B cell (primary cell): ENCODE results near the gene INHBE. TPM values are rescaled to one million over a fixed set of nuclear protein-coding genes. Genes with fewer than 3 reads are reported as not detected.

Experiments
- ATAC-seq: fragments of 200-7000 bp; cut with Tn5 transposase; one replicate; pipeline ENCODE4 v1.10.0; 2021; ENCODE audit warnings: low read depth, mild to moderate bottlenecking, moderate number of reproducible peaks, moderate library complexity
- CTCF ChIA-PET: fragments of 350-600 bp; sonication (Branson Sonifier 250); formaldehyde crosslinking; loops from one replicate; lab custom pipeline; 2021; ENCODE audit warnings: antibody characterized with exemption, inconsistent platforms; lab: Charles Lee
- POLR2A ChIA-PET: fragments of 350-600 bp; sonication (Branson Sonifier 250); formaldehyde crosslinking; loops from one replicate; lab custom pipeline; 2021; ENCODE audit warnings: antibody characterized with exemption; lab: Charles Lee
- DNase-seq: peaks from one replicate; pipeline ENCODE4 v3.0.0; 2013
- H2AFZ ChIP-seq: 2 replicates; pipeline ENCODE4 v1.6.1; 2012; ENCODE audit warnings: mild to moderate bottlenecking, low read depth, low read length; ENCODE audit not compliant: insufficient read depth, poor library complexity, severe bottlenecking
- H3K27ac ChIP-seq, 2 donors: 1 replicate in 1 of 2; 2 replicates in 1 of 2; pipeline ENCODE4 v1.5.1; 2012 to 2013; ENCODE audit warnings: low read length in 2 of 2, mild to moderate bottlenecking in 2 of 2, moderate library complexity in 1 of 2
- H3K27me3 ChIP-seq, 4 experiments: fragments of 200-600 bp in 1 of 4; sonication (generic) in 1 of 4; replicated peaks in 1 of 4; 1 replicate in 2 of 4; 2 replicates in 2 of 4; pipeline versions ENCODE4 v1.6.1 to v1.7.0; 2013 to 2016; ENCODE audit warnings: low read length in 3 of 4, mild to moderate bottlenecking in 2 of 4, mixed read lengths in 1 of 4, moderate library complexity in 1 of 4; ENCODE audit not compliant: insufficient read depth in 4 of 4, control insufficient read depth in 3 of 4; ENCODE audit errors: control extremely low read depth in 1 of 4
- H3K36me3 ChIP-seq, 2 experiments: replicated peaks in 1 of 2; 1 replicate in 1 of 2; 2 replicates in 1 of 2; pipeline versions ENCODE4 v1.6.1 to v1.7.1; 2013; ENCODE audit warnings: low read length in 1 of 2; ENCODE audit not compliant: insufficient read depth in 2 of 2, control insufficient read depth in 1 of 2; ENCODE audit errors: control extremely low read depth in 1 of 2, extremely low read depth in 1 of 2
- H3K4me1 ChIP-seq, 2 donors: fragments of 200-600 bp in 1 of 2; sonication (generic) in 1 of 2; 1 replicate in 1 of 2; 2 replicates in 1 of 2; pipeline versions ENCODE4 v1.5.1 to v1.6.1; 2013 to 2017; ENCODE audit warnings: low read length in 2 of 2; ENCODE audit not compliant: control insufficient read depth in 2 of 2, insufficient read depth in 2 of 2
- H3K4me2 ChIP-seq: replicated peaks from 2 replicates; pipeline ENCODE3; 2012; ENCODE audit warnings: mild to moderate bottlenecking, low read depth, low read length; ENCODE audit not compliant: poor library complexity, severe bottlenecking
- H3K4me3 ChIP-seq, 5 experiments: fragments of 200-600 bp in 1 of 5; sonication (generic) in 1 of 5; 1 replicate in 3 of 5; 2 replicates in 2 of 5; pipeline versions ENCODE4 v1.5.1 to v1.7.0; 2011 to 2016; ENCODE audit warnings: low read length in 4 of 5, mild to moderate bottlenecking in 4 of 5, low read depth in 2 of 5, control low read depth in 1 of 5, moderate library complexity in 1 of 5; ENCODE audit not compliant: insufficient read depth in 1 of 5; ENCODE audit errors: control extremely low read depth in 1 of 5, extremely low read depth in 1 of 5
- H3K79me2 ChIP-seq: fragments of 200-600 bp; sonication (generic); one replicate; pipeline ENCODE4 v1.6.0; 2016; ENCODE audit warnings: low read length; ENCODE audit not compliant: control insufficient read depth, insufficient read depth
- H3K9ac ChIP-seq: fragments of 200-600 bp; sonication (generic); 2 replicates; pipeline ENCODE4 v1.6.1; 2017; ENCODE audit warnings: mild to moderate bottlenecking, low read length, moderate library complexity
- H3K9me3 ChIP-seq, 3 donors: one replicate each; pipeline versions ENCODE4 v1.6.1 to v1.7.1; 2013; ENCODE audit warnings: low read length in 2 of 3; ENCODE audit not compliant: control insufficient read depth in 2 of 3, insufficient read depth in 1 of 3; ENCODE audit errors: control extremely low read depth in 1 of 3
- H4K20me1 ChIP-seq: 2 replicates; pipeline ENCODE4 v1.6.0; 2012; ENCODE audit warnings: mild to moderate bottlenecking, low read length; ENCODE audit not compliant: insufficient read depth, control insufficient read depth, poor library complexity, severe bottlenecking
- H3K27ac Mint-ChIP-seq: one replicate; pipeline ENCODE4 v1.8.0; 2021; ENCODE audit warnings: mixed read lengths
- H3K27me3 Mint-ChIP-seq: one replicate; pipeline ENCODE4 v1.8.0; 2021; ENCODE audit warnings: mixed read lengths
- H3K4me1 Mint-ChIP-seq: one replicate; pipeline ENCODE4 v1.8.0; 2021; ENCODE audit warnings: mixed read lengths
- H3K4me3 Mint-ChIP-seq: one replicate; pipeline ENCODE4 v1.8.0; 2021; ENCODE audit warnings: mixed read lengths
- H3K9me3 Mint-ChIP-seq: one replicate; pipeline ENCODE4 v1.8.0; 2022; ENCODE audit warnings: mixed read lengths; ENCODE audit not compliant: insufficient read depth
- CTCF ChIP-seq: fragments of 200-600 bp; IDR thresholded peaks from one replicate; pipeline ENCODE4 v1.8.0; 2022; ENCODE audit warnings: antibody characterized with exemption, mild to moderate bottlenecking
- EZH2 ChIP-seq: IDR thresholded peaks from 2 replicates; pipeline ENCODE4 v1.6.1; 2012; ENCODE audit warnings: borderline replicate concordance, low read depth, mild to moderate bottlenecking, moderate library complexity, low read length; ENCODE audit not compliant: insufficient read depth, poor library complexity, severe bottlenecking
- WGBS: methylation state at CpG from one replicate; pipeline ENCODE4 v1.1.5; 2013; ENCODE audit warnings: missing lambda C conversion rate; ENCODE audit not compliant: insufficient coverage; 5-methylcytosine and 5-hydroxymethylcytosine counted together
- intact Hi-C: fragments of 100-400 bp; cut with micrococcal nuclease; formaldehyde crosslinking; loops from one replicate; pipeline ENCODE4 v1.10.0; 2022
- polyA minus RNA-seq: library from RNA; depleted of rRNA, polyadenylated mRNA; stranded (reverse); fragments of >200 nt; gene quantifications from 2 replicates; pipeline ENCODE4 v1.2.3, GENCODE V29; 2012
- polyA plus RNA-seq: library from polyadenylated mRNA; depleted of rRNA; stranded (reverse); fragments of >200 nt; gene quantifications from 2 replicates; pipeline ENCODE4 v1.2.3, GENCODE V29; 2012
- total RNA-seq, 2 donors: library from RNA; stranded (reverse); fragments of 120-200 nt in 1 of 2; gene quantifications; 1 replicate in 1 of 2; 2 replicates in 1 of 2; pipeline versions ENCODE4 v1.2.3 to v1.2.4, GENCODE V29; 2013 to 2022

INHBE gene
- total RNA-seq (not detected in 2 replicates), polyA plus RNA-seq (not detected in 2 replicates), polyA minus RNA-seq (not detected in 2 replicates)
- total RNA-seq (2013), result 0.12 TPM

- 77% methylated on average over 7 of the region's 10 CpGs for WGBS
- Mint-ChIP-seq H3K9me3 (no peaks in the 10 kb centered on the region), H3K27me3 (peaks cover 4% of the 10 kb centered on the region), H3K27ac (peak within 1 kb of the TSS; percentile 75), H3K4me3 (peak within 1 kb of the TSS; percentile 85), H3K4me1 (peaks cover 31% of the 10 kb centered on the region)
- intact Hi-C loops, result loop anchor here (5.0 to 10.0 kb wide), 2 partner anchors 300 to 342 kb away; partner anchors contain the start of genes CDK4, MARCHF9 and STAT6
- ATAC-seq (no peak), DNase-seq (no peak)
- peak within 1 kb of the TSS; percentile 22 for H3K9ac ChIP-seq
- H3K27me3 ChIP-seq, result no peaks in the 10 kb centered on the region
- no peaks in the 10 kb centered on the region for H3K9me3 ChIP-seq
- no peak within 1 kb of the TSS for H3K27ac ChIP-seq
- H3K4me2 ChIP-seq, result peak within 1 kb of the TSS; percentile 77
- H3K36me3 ChIP-seq, result no peaks in the 10 kb centered on the region
- no peaks in the 10 kb centered on the region for H4K20me1 ChIP-seq
- H3K4me3 ChIP-seq, result peak within 1 kb of the TSS in 2 of 5 experiments; percentile 8 to 39
- H3K4me1 ChIP-seq, result peaks cover 14 to 18% of the 10 kb centered on the region in 2 donors
- ChIA-PET POLR2A (no interaction called here), CTCF (interaction anchor here (0.6 to 6.9 kb wide), 20 partner anchors 9 to 241 kb away, joined by 3 to 126 read pairs (median 6); partner anchors contain the start of gene INHBC)
- peak within 1 kb of the TSS; percentile 83 for H2AFZ ChIP-seq
- no peaks in the 10 kb centered on the region for H3K79me2 ChIP-seq
- TF ChIP-seq EZH2 (no peak), CTCF (no peak)
Observed at GRCh38 chr12:57454566-57455373, at the start of gene INHBE. Gene INHBE, plus strand, starts transcription at chr12:57455307. Its CDS starts 230 bp downstream, at chr12:57455537.

GRCh38 chr12:57410534-57410933 lies 44.6 kb upstream of the INHBE start:
- Histone ChIP-seq H3K4me2 (no peak overlapping the region), H4K20me1 (peaks cover 33% of the 10 kb centered on the region), H3K79me2 (peaks cover 90% of the 10 kb centered on the region), H2AFZ (no peak overlapping the region), H3K9me3 (no peaks in the 10 kb centered on the region), H3K27ac (no peak overlapping the region), H3K4me3 (no peak overlapping the region), H3K36me3 (peaks cover 0 to 8% of the 10 kb centered on the region in 2 experiments), H3K27me3 (no peaks in the 10 kb centered on the region), H3K4me1 (peaks cover 0 to 2% of the 10 kb centered on the region in 2 donors), H3K9ac (no peak overlapping the region)
- intact Hi-C loops, result no loop called here
- CTCF ChIA-PET, result interaction anchor here (1.2 to 1.8 kb wide), 3 partner anchors 8 to 146 kb away, joined by 3 to 7 read pairs (median 5); no protein-coding TSS in a partner anchor
- Mint-ChIP-seq H3K9me3 (no peaks in the 10 kb centered on the region), H3K27ac (no peak overlapping the region), H3K4me1 (peaks cover 22% of the 10 kb centered on the region), H3K4me3 (no peak overlapping the region), H3K27me3 (no peaks in the 10 kb centered on the region)
- DNase-seq, result no peak
- TF ChIP-seq EZH2 (no peak), CTCF (no peak)
- ATAC-seq, result no peak
- 100% methylated on average over 3 of the region's 4 CpGs for WGBS
- POLR2A ChIA-PET, result no interaction called here
